HG03469 (cell line): ENCODE results near the gene INSM2.

Experiments used
- ATAC-seq: cut with Tn5 transposase; IDR thresholded peaks from one replicate; pipeline ENCODE4 v1.9.1; 2021; ENCODE audit warnings: mild to moderate bottlenecking, moderate library complexity, moderate number of reproducible peaks; ENCODE audit not compliant: unreplicated experiment

Gene INSM2

GRCh38 chr14:35539969-35540368, 6.0 kb downstream of the INSM2 start:
- no peak for ATAC-seq

DNA sequence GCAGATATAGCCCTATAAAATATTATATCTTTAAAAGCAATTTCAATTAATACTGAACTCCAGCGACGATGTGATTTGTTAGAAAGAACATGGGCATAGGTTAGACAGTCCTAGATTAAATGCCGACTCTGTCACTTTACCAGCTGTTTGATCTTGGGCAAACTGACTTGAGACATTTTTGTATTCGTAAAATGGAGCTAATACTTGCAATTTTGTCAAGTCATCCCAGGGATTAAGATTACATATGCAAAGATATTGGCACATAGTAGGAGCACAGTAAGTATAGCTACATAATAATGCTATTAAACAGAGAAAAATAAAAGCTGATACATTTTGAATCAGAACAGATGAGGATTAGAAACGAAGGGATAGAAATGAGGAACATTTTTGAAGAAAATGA, 9.0 kb downstream of the INSM2 start:
- ATAC-seq, result no peak

DNA sequence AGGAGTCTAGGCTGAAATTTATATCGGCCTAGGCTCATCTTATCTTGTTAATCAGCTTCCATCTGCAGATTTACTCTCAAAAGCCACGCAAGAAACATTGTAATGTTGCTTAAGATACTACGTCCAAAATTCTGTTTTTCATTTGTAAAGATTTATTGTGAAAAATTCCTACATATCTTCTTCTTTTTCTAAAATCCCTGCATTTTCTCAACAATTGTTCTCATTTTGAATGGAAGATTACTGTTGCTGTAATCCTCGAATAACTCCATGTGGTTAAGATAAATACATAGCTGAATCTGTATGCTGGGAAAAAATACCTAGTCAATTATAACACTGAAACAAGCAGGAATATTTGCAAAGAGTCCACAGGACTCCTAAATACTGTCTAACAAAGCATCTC, 15.6 kb downstream of the INSM2 start:
- no peak for ATAC-seq

GRCh38 chr14:35551081-35551480, 17.1 kb downstream of the INSM2 start:
- no peak for ATAC-seq

- ATAC-seq, result no peak
Measured at GRCh38 chr14:35553808-35554207, 19.8 kb downstream of the INSM2 start.

GRCh38 chr14:35556548-35556947, 22.6 kb downstream of the INSM2 start:
- no peak for ATAC-seq

DNA sequence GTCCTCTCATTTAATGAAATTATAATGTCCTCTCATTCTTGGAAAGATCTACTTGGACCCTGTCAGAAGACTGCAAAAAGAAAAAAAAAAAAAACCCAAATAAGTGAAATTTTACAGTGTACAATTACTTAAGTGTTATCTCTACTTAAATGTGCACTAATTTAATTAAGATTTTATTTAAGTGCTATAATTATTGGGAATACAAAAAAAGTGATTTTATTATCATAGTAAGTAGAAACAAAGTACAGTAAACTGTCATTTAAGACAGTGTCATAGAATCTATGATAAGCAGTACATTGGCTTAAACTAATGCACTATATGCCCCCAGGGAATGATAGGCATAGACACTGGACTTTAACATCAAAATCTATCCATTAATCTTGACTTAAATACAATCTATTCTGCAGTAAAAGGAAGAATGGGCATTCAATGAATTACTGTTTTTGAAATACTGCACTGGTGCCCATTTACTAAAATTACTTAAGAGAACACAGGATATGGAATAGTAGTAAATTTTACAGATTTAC, 23.3 kb downstream of the INSM2 start:
- ATAC-seq, result no peak

DNA sequence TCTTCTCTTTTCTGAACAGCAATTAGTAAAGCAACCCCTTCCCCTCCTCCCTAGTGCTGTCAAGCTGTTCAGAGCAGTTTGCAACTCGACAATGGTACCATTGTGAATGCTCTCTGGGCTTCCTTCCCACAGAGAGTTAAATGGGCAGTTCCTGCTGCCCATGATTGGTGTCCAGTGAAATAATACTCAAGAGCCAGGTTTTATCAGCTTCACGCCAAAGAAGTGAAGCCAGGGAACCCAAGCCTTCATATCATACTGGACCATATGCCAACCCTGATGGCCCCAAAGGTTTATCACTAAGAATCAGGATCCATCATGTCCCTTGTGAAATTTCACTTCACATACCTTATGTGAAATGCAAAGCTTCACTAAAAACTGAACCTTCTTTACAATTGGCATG, 24.7 kb downstream of the INSM2 start:
- ATAC-seq, result no peak

- ATAC-seq, result no peak
Measured at GRCh38 chr14:35565871-35566464, 32.0 kb downstream of the INSM2 start.

- no peak for ATAC-seq
Measured at GRCh38 chr14:35571598-35571997, 37.6 kb downstream of the INSM2 start.

DNA sequence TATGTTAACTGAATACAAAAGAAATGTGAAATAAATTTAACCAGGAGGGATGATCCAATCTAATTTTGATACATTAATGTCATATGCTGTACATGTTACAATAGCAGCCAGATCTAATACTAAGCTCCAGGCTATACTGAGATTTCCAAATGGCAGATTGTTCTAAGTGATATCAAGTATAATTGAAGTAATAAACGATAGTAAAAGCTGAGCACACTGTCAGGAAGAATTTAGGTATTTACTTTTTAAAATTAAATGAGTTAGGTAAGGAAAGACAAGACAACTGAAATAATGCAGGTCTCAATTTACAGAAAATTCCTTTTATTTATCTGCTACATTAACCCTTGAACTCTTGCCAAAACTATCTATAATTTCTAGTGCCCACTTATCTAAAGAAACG, 39.9 kb downstream of the INSM2 start:
- no peak for ATAC-seq

DNA sequence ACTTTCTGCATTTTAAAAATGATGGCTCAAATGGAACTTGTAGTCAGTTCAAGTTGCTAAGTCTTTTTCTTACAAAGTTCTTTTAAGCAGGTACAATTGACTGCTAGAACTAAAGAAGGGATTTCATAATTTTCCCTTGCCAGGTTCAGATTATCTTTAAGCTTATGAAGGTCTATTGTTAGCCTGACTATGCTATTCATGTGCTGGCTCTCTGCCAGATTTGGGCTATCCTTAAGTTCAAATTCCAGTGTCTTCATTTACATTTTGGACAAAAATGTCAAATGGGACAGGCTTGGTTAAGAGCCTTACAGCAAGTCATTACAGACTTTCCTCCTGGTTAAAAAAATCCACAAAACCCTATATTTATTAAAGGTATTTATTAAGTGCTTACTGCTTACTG, 42.3 kb downstream of the INSM2 start:
- ATAC-seq, result no peak

DNA sequence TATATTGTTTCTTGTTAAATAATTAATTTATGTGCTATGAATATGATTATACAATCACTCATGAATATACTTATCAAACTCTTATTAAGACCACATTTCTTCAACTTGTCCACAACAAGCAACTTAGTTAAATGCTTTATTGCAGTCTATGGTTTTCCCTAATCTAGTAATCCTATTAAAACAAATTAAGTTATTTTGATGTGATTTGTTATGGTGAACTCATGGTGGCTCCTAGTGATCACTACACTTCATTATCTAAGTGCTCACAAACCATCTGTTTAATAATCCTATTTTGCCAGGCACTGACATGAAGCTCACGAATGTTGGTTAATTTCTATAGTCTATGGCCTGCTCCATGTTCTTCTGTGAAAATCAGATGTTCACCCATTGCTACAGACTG, 42.9 kb downstream of the INSM2 start:
- ATAC-seq, result no peak

GRCh38 chr14:35578135-35578534, 44.2 kb downstream of the INSM2 start:
- ATAC-seq, result no peak

- no peak for ATAC-seq
Measured at GRCh38 chr14:35578639-35579038, 44.7 kb downstream of the INSM2 start.
